Measurements from ENCODE around the gene B9D1. TPM values are rescaled to one million over a fixed set of nuclear protein-coding genes. Genes with fewer than 3 reads are reported as not detected.

The B9D1 gene
- total RNA-seq, 1 experiment from 2014 or later: 41.5 TPM

DNA sequence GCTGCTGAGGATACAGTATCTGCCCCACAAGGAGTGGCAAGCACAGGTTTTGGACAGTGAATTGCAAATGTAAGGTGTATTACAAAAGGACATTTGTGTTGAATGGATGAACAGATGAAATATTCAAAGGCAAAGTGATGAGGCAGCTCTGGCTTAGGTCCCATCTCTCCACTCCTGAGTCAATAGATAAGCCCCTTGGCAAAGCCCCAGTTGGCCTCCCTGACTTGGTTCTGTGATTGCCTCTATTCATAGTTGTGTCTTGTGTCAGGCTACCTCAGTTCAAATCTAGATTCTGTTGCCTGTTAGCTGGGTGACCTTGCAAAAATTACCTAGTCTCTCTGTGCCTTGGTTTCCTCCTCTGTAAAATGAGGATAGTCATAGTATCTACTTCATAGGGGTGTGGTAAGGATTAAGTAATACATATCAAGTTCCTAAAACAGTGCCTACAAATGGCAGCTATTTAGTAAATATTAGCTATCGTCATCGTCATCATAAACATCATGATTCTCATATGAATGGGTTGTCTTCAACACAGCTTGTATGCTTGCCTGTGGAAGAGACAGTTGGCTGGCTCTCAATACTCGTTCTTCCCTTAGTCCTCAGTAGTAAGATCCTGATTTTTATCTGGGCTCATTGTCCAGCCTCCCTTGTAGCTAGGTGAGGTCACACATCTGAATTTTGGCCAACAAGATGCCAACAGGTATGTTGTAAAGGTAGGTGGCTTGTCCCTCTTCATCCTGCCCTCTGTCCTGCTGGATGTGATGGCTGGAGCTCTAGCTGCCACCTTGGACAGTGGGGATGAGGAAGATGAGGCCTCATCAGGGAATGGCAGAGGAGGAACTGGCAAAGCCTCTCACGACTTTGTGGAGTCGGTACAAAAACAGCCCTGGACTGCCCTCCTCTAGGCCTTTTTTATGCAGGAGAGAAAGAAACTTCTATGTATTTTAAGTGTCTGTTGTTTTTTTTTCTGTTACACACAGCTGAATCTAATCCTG, 26.6 kb upstream of the B9D1 start:
- no peak for DNase-seq (ENCODE audit: low spot score)

DNA sequence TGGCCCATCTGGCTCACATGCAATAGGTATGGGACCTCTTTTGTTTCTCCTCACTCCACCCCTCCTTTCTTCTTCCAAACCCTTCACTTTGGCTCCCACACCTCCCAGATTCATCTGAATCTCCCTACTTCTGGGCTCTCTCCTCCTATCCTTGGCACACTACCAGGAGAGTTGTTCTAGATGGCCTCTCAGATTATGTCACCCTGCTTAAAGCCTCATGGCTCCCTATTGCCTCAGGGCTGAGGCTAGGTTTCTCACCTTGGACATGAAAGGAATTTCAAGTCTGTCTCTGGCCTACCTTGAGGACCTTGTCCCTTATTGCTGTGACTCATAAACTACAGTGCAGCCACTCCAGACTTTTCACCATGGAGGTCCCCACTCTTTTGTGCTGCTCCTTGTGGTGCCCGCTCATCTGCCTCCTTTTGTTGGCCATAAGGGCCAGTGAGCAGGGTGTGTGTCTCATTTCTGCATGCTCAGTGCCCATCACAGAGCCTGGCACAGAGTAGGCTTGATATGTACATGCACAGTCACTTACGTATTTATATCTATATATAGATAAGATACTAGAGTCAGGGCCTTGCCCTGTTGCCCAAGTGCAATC, 25.5 kb upstream of the B9D1 start:
- no peak for DNase-seq (ENCODE audit: low spot score)

DNA sequence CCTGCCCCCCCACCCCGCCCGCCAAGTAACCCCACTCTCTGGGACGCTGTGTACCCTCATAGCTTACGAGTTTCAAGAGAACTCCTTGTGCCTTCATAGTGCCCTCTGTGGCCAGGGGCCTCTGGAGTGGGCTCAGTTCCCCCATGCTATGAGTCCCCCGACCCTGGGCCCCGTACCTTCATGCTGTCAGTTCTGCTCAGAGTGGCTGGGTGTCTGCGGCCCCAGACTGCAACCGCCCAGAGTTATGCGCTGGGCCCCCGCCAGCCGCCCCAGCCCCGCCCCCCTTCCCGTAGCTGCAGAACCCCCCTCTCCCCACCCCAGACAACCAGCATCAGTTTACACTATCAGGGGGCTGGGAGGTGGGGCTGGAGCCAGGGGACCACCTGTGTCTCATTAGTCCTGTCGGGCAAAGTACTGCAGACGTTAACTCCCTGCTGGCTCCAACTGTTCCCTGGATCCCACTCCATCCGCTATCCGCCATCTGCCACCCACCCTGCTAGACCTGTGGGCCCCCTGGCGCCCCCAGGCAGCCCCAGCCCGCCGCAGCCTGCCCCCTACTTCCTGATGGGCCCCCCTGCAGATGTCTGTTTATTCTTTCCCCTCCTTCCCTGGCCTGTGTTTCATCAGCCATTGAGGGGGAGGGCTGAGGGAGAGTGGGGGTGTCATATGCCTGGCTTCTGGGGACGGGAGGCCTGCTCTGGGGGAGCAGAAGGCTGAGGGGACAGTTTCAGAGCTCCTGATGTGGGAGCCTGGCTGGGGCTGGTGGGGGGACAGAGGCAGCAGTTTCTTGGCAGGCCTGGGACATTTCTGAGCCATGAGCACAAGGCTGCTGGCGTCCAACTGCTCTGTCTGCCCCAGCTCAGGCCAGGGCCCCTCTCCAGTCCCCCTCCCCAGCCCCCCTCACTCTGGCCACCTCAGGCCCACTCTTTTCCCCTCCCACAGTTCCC, 24.7 kb upstream of the B9D1 start, which contains the start of gene MFAP4:
Gene MFAP4 (minus strand): TSS at position 217 of the 947 bp plus-strand sequence. CDS start 35 bp downstream, at position 182.
- no peak for DNase-seq (ENCODE audit: low spot score)

DNA sequence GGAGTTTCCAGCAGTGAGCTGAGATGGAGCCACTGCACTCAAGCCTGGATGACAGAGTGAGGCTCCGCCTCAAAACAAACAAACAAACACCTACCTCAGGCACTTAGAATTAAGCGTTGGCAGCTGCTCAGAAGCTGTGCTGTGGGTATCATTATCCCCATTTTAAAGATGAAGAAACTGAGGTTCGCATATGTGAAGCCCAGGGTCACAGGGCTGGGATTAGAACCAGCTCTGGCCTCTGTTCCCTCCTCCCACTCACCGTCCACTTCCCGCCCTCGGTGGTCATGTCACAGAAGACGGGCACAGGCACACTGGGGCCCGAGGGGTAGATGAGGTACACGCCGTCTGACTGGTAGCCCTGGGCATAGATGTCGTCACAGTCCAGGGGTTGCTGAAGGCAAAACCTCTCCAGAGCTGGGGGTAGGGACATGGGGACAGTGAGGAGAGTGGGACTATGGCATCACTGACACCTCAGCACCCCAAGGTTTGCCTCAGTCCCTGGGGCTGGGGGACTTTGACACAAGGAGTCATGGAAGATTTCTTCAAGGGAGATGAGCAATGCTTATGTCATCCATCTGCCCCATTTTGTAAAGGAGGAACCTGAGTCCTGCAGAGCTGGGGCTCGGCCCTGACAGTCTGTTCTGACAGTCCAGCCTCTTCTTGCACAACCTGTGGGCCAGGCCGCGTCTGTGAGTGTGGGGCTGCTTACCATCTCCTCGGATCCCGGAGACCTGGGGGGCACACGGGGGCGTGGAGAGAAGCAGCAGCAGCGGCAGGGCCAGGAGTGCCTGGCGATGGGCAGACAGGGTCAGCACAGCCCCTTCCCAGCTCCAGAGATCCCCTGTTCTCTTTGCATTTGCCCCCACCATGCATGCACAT, 23.8 kb upstream of the B9D1 start:
- DNase-seq (ENCODE audit: low spot score): peak; percentile 64

DNA sequence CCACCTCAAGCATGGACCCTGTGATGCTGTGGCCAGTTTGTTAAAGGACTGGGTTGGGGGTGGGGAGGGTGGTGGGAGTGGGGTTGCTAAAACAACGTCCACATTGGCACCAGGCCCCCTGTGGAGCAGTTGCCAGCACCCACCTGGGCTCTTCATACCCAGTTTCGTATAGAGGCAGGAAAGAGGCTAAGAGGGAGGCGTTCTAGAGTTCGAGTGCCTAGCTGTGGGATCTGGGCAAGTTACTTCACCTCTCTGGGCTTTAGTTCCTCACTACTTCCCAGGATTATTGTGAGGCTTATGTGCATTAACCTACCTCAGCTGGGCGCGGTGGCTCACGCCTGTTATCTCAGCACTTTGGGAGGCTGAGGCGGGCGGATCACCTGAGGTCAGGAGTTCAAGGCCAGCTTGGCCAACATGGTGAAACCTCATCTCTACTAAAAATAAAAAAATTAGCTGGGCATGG, 23.0 kb upstream of the B9D1 start:
- no peak for DNase-seq (ENCODE audit: low spot score)

DNA sequence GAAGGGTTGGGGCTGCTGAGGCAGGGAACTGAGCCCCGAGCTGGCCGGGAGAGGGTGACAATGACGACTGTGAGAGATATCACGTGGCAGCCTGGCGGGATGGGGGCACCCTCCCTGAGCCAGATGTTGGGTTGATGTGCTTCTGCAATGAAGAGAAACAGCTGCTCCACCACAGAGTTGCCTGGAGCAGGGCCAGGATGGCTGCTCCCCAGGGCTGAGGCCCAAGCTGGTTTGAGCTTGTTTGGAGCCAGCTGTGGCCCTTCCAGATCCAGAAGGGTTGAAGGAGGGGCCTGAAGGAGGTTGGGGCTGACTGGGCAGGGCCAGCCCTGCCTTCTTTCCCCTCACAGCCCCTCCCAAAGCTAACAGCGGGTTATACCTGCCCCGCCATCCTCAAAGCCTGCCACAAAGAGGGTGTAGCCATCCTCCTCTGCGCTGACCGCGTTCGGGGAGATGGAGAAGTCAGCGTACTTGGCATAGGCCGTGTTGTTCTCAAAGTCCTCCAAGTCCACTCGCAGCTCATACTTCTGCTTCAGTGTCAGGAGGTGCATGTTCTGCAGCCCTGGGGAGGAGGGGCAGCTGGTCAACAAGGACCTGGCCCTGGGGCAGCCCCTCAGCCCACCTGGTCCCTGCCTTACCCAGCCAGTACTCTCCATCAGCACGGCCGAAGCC, 22.3 kb upstream of the B9D1 start:
- no peak for DNase-seq (ENCODE audit: low spot score)

DNA sequence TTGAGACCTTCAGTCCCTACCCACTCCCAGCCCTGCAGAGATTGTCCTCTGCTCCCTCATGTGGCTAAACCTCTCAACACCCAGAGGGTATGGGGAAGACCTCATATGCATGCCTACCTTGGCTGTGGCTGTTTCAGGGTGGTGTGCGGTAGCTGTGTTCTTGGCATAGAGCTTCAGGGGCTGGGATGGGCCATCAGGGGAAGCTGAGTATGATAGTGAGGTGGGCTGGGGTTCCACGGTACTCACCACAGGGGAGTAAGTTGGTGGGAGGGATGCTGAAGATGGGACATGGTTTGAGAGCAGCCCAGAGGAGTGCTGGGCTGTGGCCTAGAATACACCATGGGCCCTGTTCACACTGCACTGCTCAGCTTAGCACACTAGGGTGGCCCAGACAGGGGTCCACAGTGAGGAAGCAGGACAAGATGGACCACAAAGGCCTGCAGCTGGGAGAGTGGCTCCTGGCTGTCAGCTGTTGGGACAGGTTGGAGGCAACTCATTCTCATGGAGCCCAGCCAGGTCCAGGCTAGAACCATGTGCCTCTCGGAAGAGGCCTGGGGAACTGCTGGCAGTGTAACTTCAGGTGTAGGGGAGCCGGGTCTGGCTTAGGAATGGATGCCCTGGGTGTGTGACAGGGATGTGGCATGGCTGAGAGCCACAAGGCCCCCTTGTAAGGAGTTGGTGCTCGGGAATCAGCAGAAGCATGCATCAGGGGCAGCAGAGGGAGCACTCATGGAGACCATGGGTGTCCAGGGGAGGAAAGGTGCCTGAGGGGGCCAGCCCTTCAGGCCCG, 21.4 kb upstream of the B9D1 start:
- DNase-seq (ENCODE audit: low spot score): no peak

DNA sequence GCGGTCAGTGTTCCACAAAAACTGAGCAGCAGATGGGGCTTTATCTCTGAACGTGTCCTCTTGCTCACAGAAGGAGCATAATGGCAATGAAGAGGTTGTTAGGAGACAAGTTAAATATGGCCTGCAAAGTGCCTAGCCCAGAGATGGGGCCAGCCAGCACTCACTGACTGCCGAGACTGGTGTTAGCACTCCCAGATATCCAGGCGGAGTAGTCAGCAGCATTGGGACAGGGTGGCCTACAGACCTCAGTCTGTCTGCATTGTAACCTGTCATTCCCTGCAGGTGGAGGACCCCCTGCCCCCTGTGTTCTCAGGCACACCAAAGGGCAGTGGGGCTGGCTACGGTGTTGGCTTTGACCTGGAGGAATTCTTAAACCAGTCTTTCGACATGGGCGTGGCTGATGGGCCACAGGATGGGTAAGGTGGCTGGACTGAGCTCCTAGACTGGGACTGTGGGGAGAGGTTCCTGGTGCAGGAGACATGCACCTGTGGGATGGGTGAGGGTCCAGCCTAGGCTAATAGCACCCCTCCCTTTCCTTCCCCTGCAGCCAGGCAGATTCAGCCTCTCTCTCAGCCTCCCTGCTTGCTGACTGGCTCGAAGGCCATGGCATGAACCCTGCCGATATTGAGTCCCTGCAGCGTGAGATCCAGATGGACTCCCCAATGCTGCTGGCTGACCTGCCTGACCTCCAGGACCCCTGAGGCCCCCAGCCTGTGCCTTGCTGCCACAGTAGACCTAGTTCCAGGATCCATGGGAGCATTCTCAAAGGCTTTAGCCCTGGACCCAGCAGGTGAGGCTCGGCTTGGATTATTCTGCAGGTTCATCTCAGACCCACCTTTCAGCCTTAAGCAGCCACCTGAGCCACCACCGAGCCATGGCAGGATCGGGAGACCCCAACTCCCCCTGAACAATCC, 20.3 kb upstream of the B9D1 start:
- no peak for DNase-seq (ENCODE audit: low spot score)

DNA sequence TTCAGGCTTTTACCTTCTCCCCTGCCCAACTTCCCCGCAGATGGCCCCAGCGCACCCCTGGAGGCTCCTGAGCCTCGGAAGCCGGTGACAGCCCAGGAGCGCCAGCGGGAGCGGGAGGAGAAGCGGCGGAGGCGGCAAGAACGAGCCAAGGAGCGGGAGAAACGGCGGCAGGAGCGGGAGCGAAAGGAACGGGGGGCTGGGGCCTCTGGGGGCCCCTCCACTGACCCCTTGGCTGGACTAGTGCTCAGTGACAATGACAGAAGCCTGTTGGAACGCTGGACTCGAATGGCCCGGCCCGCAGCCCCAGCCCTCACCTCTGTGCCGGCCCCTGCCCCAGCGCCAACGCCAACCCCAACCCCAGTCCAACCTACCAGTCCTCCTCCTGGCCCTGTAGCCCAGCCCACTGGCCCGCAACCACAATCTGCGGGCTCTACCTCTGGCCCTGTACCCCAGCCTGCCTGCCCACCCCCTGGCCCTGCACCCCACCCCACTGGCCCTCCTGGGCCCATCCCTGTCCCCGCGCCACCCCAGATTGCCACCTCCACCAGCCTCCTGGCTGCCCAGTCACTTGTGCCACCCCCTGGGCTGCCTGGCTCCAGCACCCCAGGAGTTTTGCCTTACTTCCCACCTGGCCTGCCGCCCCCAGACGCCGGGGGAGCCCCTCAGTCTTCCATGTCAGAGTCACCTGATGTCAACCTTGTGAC, 19.4 kb upstream of the B9D1 start:
- no peak for DNase-seq (ENCODE audit: low spot score)

DNA sequence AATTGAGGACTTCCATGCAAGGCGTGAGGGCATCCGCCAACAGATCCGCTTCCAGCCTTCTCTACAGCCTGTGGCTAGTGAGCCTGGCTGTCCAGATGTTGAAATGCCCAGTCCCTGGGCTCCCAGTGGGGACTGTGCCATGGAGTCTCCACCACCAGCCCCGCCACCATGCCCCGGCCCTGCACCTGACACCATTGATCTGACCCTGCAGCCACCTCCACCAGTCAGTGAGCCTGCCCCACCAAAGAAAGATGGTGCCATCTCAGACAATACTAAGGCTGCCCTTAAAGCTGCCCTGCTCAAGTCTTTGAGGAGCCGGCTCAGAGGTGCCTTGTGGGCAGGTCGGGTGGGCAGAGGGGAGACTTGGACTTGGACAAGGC, 18.8 kb upstream of the B9D1 start:
- no peak for DNase-seq (ENCODE audit: low spot score)

DNA sequence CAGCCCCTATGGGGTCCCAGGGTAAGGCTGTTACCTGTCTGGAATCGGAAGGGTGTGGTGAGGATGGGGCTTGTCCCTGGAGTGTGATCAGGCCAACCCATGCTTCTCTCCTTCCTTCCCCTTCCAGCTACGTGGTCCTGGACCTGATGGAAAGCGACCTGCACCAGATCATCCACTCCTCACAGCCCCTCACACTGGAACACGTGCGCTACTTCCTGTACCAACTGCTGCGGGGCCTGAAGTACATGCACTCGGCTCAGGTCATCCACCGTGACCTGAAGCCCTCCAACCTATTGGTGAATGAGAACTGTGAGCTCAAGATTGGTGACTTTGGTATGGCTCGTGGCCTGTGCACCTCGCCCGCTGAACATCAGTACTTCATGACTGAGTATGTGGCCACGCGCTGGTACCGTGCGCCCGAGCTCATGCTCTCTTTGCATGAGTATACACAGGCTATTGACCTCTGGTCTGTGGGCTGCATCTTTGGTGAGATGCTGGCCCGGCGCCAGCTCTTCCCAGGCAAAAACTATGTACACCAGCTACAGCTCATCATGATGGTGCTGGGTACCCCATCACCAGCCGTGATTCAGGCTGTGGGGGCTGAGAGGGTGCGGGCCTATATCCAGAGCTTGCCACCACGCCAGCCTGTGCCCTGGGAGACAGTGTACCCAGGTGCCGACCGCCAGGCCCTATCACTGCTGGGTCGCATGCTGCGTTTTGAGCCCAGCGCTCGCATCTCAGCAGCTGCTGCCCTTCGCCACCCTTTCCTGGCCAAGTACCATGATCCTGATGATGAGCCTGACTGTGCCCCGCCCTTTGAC, 18.2 kb upstream of the B9D1 start:
- no peak for DNase-seq (ENCODE audit: low spot score)

DNA sequence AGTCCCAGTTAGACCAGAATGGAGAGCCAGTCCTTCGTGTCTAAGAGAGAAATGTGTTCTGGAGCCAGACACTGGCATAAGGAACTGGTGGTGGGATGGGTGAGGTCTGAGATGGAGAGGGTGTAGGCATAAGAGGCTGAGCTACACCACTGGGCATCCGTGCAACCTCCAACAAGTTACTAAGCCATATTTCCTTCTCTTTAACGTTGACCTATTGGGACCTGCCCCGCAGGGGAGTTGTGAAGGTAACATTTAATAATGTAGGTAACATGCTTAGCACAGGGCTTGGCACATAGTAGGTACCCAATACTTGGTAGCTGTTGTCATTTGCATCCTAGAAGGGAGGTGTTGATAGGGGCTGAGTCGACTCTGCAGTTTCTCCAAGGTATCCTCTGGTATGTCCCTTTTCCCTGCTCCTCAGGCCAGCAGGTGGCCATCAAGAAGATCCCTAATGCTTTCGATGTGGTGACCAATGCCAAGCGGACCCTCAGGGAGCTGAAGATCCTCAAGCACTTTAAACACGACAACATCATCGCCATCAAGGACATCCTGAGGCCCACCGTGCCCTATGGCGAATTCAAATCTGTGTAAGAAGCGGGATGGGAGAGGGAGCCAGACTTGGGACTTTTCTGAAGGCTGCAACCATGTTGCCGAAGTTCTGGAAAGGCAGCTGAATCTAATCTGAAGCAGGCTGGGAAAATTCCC, 17.0 kb upstream of the B9D1 start:
- DNase-seq (ENCODE audit: low spot score): no peak

DNA sequence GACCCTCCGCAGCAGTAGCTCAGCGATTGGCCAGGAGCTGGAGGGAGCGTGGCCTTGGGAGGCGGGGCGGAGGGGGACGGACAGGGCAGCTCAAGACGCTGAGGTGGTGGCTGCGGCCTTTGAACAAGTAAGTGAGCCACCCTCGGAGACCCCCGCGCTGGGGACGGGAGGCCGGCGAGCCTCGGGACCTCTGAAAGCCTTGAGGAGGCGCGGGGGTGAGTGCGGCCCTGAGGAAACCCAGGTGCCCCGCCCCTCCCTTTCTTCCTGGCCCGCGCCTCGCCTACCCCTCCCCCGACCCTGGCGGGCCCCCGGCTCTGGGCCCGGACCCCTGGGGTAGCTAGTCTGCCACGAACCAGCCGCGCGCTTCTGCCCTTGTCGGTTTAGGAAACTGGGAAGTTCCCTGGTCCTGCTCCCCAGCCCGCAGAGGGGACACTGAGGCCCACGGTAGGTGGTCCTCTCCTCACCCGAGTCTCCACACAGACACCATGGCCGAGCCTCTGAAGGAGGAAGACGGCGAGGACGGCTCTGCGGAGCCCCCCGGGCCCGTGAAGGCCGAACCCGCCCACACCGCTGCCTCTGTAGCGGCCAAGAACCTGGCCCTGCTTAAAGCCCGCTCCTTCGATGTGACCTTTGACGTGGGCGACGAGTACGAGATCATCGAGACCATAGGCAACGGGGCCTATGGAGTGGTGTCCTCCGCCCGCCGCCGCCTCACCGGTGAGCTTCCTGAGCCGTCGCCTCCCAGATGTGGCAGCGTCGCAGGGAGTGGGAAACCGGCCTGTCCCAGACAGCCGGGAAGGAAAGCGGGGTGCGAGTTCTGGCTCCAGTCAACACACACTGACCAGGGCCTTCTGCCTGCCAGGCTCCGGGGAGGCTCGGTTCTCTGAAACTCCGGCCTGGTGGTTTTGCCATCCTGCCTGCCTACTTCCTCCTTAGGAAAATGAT, 16.2 kb upstream of the B9D1 start, which contains the start of gene MAPK7:
Gene MAPK7 (plus strand): TSS at position 83 of the 945 bp plus-strand sequence. CDS start 403 bp downstream, at position 486.
- DNase-seq (ENCODE audit: low spot score): no peak

DNA sequence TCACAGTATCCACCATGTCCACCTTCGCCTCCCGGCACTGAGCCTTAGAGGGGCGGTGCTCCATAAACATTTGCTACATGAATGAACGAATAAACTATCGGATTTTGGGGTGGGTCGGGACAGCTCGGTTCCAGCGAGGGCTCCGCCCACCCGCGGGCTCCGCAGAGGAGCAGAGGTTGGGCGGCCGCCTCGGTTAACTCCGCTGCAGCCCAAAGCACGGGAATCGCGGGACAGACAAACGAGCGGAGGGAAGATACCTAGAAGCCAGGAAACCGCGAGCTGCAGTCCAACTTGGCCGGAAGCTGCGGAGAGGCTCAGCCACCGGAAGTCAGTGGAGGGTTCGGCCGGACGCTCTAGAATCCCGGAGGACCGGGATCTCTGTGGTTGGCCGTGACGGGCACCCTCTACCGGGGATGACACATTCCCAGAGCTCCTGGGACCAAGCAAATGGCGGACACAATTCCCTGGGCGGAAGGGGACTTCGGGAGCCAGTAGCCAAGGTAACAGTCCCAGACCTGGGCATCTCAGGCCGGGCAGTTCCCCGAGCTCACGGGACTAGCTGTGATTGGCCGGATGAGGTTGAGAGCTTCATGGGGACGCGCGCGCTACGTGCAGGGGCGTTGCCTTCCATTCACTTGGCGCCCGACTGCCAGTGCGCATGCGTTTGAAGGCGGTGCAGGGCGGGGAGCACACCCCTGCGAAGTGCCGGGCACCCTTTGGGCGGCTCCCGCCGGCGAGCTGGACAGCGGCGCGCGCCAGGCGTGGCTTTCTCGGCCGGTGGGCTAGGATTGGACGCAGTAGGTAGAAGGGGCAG, 15.3 kb upstream of the B9D1 start:
- peak; percentile 99 for DNase-seq (ENCODE audit: low spot score)

All from A172 (cell line).